Measurements from ENCODE around the gene L3MBTL4.

DNA sequence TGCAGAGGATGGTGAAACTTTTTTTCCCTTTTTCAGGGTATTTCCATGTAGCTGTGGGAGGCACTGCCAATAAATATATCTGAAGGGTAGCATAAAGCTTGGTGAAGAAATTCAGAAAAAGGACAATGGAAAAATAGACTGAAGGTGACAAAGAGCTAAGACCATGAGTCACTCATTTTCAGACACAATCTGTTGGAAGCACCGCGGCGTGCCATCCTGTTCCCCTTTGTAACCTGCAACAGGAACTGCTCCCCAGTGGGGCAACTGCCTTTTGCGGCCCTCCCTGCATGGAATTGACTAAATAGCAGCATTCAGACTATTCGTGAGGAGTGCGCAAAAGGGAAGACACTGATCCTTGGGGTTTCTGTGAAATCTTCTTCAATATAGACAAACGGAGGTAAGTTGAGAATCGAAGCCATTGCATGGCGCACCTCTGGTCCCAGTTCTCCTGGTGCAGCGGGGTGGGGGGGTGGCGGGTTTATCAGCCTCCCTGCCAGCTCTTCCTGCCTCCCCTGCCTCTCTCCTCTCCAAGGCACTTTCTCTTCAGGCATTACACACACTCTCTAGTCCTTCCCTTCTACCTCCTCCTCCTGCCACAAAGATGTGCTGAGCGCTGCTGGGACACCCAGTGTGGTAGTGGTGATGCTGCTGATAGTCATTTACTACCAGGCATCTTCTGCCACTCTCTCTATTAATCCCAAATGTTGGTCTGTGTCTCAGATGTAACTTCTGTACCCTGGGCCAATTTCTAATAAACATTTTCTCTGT lies 393.2 kb downstream of the L3MBTL4 start:
- TF ChIP-seq CTCF (IDR thresholded peaks at IDR 0.05) (no peak), POLR2A (IDR thresholded peaks at IDR 0.05) (no peak)

Measured in adrenal gland (tissue), 5 donors.